ENCODE data around the gene DSCAM.
"Not testable (repeated sequence)": the region's sequence is repeated elsewhere in the genome, so short reads cannot be mapped to it uniquely, and the experiment has no call there.

The DSCAM gene

DNA sequence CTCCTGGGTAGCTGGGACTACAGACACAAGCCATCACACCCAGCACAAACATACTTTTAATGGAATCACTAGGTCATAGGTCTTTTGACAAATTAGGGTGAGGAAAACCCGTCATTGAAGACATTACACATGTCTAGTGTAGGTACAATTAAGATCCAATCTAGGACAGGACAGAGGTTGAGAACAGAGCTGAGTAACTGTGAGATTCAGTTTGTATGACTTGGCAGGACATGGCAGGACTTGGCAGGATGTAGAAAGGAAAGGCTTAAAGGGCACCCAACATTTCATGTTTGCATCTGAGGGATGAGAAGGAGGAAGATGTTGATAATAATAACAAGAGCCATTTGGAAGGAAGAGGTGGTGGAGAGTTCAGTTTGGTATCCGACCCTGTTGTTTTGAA is 496.0 kb downstream of the DSCAM start:
- no peak for DNase-seq

DNA sequence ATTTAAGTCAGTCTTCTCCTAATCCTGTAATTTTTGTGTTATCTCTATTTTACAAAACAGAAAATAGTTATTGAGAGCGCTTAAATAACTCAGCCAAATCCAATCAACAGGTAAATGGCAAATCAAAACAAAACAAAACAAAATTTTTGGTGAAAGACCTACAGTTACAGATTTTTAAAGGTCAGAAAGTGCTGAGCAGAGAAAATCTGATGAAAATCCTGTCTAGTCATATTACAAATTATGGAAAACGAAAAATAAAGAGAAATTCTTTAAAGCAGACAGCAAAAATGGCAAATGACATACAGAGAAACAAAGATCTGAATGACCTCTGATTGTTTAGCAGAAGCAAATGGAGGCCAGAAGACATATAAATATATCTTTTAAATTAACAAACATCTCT is 497.4 kb downstream of the DSCAM start:
- no peak for DNase-seq

DNA sequence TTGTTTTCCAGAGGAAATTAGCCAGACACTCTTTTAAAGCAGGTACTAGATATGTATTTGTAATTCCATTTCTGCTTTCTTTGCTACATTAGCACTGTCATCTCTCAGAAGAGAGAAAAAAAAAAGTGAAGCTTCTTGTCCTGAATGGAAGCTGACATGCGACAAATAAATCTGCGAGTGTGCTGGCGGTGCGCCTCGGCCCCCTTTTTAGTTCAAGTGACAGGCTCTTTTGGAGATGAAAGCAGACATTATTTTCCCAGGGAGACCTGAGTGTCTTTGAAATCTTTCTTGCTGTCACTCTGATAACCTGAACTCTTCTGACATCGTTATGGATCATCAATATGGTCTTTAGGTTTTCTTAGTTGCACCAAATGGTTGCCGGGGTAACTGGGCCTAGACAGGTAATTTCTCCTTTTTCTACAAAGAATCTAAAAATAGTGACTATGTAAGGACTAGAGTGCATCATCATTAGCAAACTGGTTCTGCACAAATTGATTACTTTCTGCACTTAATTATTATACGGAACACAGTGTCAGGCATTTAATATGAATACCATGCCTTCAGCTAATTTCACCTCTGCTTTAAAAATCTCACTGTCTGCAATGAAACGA is 501.1 kb downstream of the DSCAM start:
- no peak for DNase-seq

DNA sequence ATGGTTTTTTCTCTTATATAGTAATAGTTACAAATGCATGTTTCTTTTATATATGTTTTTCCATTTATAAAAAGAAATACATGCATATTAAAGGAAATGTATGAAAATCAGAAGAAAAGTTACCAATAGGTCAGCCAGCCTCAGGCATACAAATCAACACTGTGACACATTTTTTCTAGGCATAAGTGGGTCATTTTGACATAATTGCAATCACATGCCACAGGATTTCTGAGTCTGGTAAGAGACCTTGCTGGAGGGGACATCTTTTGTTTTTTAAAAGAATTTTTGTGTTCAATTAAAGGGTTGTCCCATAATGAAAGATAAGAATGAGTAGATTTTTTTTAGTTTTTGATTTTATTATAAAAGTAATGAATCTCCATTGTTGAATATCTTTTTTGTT is 506.6 kb downstream of the DSCAM start:
- no peak for DNase-seq

DNA sequence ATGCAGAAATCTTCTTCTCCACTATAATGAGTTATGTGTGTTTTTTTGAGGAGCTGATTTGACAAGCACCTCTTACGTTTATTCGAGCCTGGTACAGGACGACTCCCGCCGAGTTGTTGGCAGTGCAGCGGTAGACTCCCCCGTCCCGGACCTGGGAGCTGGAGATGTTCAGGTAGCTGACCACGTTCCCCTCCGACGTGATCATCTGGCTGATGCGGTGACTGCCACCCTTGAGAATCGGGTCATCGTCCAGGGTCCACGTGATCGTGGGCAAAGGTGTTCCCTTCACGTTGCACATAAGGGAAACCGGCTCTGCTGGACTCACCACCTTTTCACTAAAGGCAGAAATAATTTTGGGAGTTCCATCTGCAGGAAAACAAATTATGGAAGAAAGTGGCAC is 507.9 kb downstream of the DSCAM start:
- DNase-seq: no peak

DNA sequence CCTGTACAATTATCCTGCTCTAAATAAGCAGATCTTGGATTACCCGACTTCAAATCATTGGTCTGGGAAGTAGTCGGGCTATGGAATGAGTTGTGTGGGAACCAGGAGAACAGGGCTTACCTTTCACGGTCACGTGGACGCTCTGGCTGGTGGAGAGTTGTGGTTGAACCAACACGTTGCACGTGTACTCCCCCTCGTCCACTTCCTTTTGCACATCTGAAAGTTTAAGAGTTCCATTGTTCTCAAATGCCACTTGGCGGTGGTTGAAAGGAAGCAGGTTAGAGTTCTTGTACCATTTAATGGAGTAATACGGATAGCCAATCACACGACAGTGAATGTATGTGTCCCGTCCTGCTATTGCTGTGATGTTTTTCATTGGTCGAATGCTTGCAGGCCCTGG is 509.0 kb downstream of the DSCAM start:
- DNase-seq: no peak

DNA sequence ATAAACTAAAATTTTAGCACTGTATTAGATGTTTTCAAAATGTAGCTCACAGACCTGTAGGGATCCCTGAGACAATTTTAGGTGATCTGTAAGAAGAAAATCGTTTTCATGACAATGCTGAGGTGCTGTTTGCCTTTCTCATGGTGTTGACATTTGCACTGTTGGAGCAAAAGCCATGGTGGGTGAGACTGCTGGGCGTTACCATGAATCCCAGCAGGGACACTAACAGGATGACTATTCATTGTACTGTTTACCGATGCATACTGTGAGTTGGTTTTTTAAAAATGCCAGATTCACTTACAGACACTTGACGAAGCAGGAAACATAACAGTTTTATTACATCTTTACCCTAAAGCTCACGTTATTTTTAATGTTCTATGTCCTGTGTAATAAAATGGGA is 511.3 kb downstream of the DSCAM start:
- no peak for DNase-seq

DNA sequence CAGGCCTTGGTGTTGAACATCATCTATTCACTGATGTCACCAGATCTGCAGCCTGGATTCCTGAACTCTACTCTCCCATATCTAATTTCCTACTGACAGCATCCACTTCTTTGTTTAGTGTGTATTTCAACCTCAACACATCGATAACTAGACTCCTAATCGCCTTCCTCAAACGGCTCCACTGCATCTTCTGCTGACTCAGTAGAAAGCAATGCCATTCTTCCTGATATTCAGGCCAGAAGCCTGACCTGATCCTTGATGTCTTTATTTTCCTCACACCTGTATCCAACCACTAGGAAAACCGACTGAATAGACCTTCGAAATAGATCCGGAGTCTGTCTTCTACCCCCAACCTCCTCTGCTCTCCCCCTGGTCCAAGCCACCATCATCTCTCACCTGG is 512.8 kb downstream of the DSCAM start:
- DNase-seq: no peak

DNA sequence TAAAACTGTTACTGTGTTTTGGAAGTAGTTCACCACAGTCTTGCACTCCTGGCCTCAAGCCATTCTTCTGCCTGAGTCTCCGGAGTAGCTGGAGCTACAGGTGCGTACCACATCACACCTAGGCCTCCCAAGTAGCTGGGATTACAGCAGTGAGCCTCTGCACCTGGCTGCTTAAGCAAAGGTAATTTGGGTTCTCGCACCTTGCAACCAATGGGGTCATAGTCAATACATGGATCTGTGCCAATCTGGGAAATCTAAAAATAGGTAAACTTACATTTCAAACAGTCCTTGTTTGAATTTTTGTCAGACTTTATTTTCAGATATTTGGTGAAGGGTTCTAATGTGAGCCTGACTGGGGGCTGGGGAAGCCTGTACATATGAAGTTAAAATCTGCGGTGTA is 513.2 kb downstream of the DSCAM start:
- no peak for DNase-seq

DNA sequence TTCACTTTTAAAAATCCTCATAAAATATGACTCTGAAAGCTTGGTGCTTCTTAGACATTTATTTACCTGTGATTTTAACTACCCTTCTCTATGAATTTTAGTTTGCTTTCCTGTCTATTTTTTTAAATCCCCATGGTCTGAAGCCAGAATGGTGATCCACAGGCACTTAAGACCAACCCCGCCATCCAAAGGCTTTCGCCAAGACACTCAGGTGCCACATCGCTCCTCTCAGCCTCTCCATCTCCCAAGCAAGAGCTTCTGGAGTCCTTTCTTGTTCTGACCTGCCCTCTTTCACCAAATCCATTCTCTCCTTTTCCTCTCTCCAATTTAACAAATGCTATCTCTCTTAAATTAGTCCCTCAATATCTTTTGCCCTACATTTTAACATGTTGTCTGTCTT is 515.2 kb downstream of the DSCAM start:
- no peak for DNase-seq

DNA sequence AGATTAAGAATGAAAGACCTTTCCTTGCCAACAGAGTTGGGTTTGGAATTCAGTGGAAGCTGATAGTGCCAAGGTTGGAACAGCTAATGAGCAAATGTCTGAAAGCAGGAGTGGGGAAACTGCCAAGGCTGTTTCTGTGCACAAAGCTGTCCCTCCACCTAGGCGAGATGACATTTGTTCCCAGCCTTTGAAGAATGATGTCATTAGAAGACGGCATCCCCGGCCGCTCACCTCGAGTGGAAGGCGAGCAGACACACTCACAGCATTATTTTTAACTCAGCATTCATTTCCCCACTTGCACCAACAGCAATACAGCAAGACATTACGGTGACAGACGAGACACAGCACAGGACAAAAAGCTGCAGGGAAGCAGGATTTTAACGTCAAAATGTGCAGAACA is 515.8 kb downstream of the DSCAM start:
- DNase-seq: no peak

DNA sequence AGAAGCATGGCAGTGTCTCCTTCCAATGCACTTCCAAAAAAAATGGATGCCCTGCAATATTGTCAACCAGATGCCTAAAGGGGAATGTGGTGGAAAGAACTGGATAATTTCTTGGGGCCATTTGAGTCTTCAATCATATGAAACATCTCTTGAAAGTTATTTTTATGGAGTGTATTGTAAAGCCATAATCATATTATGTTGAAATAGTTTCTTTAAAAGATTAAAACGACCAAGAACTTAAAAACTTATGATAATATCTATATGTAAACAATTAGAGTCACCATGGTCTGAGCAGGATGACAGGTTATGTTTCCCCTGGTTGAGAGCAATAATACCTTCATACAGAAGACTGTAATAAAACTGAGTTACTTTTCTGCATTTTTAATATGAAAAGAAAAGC is 522.6 kb downstream of the DSCAM start:
- no peak for DNase-seq

DNA sequence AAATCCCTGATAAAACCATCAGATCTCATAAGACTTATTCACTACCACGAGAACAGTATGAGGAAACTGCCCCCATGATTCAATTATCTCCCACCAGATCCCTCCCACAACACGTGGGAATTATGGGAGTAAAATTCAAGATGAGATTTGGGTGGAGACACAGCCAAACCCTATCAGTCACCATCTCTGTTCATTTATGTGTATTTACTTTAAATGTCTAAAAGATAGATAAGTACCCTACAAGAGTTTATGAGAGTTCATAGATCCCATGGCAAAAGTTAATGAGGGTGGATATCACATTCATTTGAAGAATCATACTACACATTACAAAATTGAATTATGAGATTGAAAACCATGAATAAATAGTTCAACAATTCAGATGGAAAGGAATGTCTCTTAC is 526.2 kb downstream of the DSCAM start:
- not testable (repeated sequence) for DNase-seq

DNA sequence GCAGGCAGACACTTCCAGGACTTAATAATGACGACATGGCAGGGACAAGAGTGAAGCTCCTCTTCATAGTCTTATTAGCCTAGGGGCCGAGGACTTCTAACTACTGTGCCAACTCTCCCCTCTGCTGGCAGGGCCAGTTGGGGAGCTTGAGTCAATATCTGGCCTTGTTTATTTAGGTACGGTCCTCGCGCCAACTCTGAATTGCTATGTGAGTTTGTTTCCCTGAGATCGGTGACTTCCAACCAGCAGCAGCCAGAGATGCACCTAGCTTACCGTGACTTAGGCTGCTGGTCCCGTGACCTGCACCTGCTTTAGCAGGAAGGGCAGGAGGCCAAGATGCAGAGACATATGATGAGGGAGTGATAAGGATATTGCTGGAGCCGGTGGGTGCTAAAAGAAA is 528.6 kb downstream of the DSCAM start:
- no peak for DNase-seq

DNA sequence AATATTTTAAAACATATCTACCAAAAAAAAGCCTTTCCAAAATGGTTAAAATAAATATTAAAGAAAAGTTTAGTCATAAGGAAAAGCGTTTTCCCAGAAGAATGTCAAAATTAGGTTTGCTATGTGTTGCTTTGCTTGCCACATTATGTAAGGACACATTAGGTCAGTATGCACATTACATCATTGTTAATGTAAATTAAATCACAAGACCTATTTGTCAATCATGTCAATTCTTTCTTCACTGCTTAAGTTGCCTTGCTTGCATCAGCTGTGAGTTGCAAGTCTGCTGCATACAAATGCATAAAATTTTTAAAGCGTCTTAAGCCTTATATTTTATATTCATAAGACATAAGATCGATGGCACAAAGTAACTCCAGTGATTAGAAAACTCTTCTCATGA is 530.9 kb downstream of the DSCAM start:
- DNase-seq: no peak

DNA sequence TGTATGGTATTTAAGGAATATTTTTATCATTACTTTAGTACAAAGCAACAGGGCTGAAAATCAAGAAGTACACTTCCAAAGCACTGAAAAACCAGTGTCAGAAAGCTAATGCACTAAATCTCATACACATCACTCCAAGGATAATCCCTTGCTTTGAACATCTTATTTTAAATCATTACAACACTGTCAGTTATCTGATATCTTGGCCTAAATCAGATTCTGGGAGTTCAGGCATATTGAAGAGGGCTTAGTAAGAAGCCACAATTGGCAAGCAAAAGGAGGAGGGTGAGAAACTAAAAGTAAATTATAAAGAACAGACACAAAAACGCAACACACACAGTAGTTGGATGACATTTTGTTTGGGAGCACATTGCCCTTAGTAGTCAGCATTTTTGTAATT is 531.3 kb downstream of the DSCAM start:
- no peak for DNase-seq

DNA sequence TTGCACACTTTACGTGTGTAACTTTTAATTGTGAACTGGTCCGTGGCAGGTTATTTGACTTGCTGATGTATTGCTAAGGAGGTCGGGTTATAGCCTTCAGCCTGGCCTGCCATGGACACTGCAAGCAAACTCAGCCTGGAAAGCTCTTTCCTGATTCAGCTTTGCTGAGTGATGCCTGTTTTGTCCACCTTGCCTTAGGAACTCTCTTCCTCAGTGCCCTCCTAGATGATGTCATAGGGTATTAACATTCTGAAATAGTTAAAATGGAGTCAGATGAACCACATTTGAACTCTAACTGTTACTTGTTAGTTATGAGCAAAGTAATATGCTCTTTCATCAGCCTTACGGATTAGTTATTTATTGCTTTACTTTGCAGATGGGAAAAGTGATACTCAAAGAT is 533.7 kb downstream of the DSCAM start:
- no peak for DNase-seq

DNA sequence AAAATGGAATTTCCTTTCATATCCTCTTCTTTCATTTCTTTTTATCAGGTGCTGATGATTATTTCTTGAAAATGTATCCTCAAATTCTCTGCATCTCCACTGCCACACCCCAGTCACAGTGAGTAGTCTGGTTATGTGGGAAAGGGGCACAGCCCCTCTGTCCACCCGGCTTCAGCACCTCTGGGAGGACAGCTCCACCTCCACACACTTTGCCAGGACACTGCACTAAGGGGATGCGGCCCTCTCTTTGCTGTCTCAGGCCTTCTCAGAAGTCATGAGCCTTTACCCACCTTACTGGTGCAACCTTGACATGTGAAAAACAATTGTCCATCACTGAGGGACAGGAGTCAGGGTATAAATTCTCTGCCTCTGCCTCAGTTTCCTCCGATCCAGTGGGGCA is 546.7 kb downstream of the DSCAM start:
- DNase-seq: no peak

DNA sequence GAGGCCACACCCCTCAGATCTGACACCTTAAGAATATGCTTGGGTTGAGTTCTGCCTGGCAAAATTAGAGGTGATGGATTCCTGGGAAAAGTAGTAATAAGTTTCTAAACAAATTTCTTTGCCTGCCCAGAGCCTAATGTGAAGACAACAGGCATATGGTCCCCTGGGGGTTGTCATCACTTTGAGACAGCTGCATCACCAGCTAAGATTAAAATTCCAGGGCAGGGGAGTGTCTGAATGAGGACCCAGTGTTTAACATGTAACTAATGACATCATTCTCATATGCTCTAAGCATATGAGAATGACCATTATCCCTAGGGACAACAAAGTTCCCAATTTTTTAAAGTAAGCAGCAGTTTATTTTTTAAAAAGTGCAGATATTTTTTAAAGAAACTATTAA is 547.5 kb downstream of the DSCAM start:
- DNase-seq: no peak

DNA sequence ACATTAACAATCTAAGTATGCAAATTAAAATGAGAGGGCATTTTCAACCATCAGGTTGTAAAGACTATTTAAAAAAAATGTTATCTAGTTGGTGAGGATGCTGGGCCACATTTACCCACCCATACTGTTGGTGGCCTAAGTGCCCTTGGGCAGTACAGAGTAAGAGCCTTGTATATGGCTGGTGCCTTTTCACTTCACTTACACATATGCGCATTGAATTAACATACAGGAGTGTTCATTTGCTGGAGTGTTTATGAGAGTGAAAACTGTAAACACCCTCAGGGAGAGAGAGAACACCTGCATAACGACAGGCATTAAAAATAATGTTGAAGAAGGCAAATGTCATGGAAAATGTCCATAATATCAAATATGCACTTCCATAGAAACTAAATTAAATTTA is 552.6 kb downstream of the DSCAM start:
- no peak for DNase-seq

DNA sequence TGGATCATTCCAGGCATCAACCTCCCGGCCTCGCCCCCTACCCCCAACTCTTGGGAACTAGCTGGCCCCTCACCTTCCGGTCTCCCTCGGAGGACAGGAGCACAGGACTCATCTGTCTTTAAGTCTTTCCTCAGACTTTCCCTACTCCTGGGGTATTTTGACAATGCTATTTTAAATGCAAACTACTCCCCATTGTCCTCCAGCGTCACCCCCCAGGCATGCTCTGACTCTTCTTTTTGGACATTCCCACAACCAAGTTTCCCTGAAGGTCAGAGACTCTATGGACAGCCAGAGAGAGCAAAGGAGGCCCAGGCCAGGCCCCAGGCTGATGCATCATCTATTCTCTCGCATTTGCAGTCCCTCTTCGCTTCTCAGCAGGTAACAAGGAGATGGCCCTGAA is 555.4 kb downstream of the DSCAM start:
- no peak for DNase-seq

DNA sequence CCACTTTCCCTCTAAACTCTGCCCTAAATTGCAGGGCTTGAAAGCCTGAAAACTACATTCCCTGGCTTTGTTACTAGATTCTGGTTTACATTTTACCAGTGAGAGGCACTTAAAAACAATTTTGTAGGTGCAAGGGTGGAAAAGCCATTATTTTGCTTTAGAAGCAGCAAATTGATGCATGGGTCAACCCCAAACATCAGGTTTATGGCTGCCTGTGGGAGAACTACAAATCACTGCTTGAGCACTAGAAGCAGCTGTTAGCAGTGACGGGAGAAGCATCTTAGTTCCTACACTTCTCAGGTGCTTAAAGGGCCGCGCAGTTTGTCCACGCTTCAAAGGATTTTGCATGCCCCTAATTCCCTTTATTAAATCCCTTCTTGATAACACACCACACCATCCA is 562.5 kb downstream of the DSCAM start:
- DNase-seq: no peak

DNA sequence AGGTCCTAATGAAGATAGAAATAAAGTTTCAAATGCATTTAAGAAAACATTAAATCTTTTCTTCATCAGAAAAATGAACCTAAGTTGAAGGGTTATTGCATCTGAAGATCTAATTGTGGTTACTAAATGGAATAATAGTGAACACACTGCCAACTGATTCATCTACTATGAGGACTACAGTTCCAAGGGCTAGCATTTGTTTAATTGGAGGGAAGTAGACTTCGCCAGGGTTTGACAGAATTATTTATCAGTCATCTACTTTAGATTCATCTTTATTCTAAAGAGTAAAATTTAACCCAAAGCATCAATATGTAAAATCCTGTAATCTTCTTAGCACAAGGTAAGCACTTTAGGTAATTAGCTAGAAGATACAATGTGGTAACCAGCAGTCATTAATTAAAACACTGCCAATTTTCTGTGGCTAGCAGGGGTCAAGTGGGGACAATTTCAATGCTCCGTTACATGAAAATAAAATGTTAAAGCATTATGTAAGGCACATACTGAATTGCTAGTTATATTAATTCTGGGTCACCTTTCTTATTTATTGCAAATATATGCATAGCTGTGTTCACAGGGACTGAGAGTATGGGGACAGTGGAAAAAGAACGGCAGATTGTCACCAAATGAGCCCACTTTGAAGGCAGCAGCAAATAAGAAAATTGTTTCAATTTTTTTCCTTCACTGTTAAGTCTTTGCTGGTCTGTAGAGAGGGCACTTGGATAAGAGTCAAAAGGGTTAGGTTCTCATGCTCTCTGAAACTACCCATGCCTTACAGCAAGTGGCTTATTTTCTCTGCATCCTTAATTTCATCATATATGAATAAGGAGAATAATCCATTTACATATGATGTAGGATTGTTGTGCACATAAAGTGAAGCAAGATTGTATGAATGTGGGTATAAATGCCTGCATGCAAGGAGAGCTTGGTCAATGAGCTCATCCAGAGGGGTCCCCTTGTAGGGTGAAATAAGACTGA is 563.8 kb downstream of the DSCAM start:
- DNase-seq: no peak

DNA sequence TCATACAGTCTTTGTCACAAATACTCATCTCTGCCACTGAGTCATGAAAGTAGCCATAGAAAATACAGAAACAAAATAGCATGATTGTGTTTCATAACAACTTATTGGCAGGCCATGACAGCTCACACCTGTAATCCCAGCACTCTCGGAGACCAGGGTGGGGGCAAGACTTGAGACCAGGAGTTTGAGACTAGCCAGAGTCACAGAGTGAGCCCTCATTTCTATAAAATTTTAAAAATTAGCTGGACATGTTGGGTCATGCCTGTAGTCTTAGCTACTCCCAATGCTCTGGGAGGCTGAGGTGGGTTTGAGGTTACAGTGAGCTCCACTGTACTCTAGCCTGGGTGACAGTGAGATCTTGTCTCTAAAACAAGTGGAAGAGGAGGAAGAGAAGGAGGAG is 568.6 kb downstream of the DSCAM start:
- no peak for DNase-seq

DNA sequence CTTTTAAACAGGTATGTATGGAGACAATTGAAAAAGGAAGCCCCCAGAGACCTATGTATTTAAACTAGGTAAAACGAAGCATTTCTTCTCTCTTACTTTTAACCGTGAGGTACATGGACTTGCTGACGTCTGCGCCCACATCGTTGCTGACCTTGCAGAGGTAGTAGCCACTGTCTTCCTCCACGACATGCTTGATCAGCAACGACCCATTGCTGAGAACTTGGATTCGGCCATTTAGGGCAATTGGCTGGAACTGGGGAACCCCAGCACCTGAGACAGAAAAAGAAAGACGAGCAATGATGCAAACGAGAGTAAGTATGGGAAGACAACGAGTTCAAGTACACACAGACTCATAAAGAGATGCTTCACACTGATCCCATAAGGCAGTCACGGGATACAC is 571.0 kb downstream of the DSCAM start:
- no peak for DNase-seq
